ENCODE measurements around the gene BLM.
A peak's percentile ranks its signal among the peaks of the same experiment; 100 is the strongest.

BLM gene

GRCh38 chr15:90851114-90851513, 134.0 kb downstream of the BLM start:
- H3K27ac ChIP-seq (ENCODE audit: low read depth, low read length): no peak overlapping the region

GRCh38 chr15:90851940-90852339, 134.8 kb downstream of the BLM start:
- no peak overlapping the region for H3K9ac ChIP-seq (ENCODE audit: low read depth, low read length)
- no peaks in the 10 kb centered on the region for H3K27me3 ChIP-seq (ENCODE audit: control insufficient read depth, insufficient read depth, low read length)
- H3K27ac ChIP-seq (ENCODE audit: low read depth, low read length): no peak overlapping the region
- H3K4me3 ChIP-seq (ENCODE audit: low read depth, low read length): no peak overlapping the region
- H3K36me3 ChIP-seq (ENCODE audit: control insufficient read depth, insufficient read depth, low read length): no peaks in the 10 kb centered on the region
- H3K4me1 ChIP-seq (ENCODE audit: control insufficient read depth, insufficient read depth, low read length): no peaks in the 10 kb centered on the region
- no peaks in the 10 kb centered on the region for H3K9me3 ChIP-seq (ENCODE audit: control insufficient read depth, insufficient read depth, low read length)

More at GRCh38 chr15:90851114-90851513, 134.0 kb downstream of the BLM start:
- Histone ChIP-seq H3K9me3 (ENCODE audit: control insufficient read depth, insufficient read depth, low read length) (no peaks in the 10 kb centered on the region), H3K36me3 (ENCODE audit: control insufficient read depth, insufficient read depth, low read length) (no peaks in the 10 kb centered on the region), H3K27me3 (ENCODE audit: control insufficient read depth, insufficient read depth, low read length) (no peaks in the 10 kb centered on the region), H3K4me1 (ENCODE audit: control insufficient read depth, insufficient read depth, low read length) (no peaks in the 10 kb centered on the region), H3K9ac (ENCODE audit: low read depth, low read length) (no peak overlapping the region), H3K4me3 (ENCODE audit: low read depth, low read length) (no peak overlapping the region)

GRCh38 chr15:90855139-90855538, 138.0 kb downstream of the BLM start:
- Histone ChIP-seq H3K27ac (ENCODE audit: low read depth, low read length) (no peak overlapping the region), H3K27me3 (ENCODE audit: control insufficient read depth, insufficient read depth, low read length) (no peaks in the 10 kb centered on the region), H3K36me3 (ENCODE audit: control insufficient read depth, insufficient read depth, low read length) (no peaks in the 10 kb centered on the region), H3K9ac (ENCODE audit: low read depth, low read length) (no peak overlapping the region), H3K9me3 (ENCODE audit: control insufficient read depth, insufficient read depth, low read length) (no peaks in the 10 kb centered on the region), H3K4me1 (ENCODE audit: control insufficient read depth, insufficient read depth, low read length) (peaks cover 7% of the 10 kb centered on the region), H3K4me3 (ENCODE audit: low read depth, low read length) (no peak overlapping the region)

- Histone ChIP-seq H3K4me1 (ENCODE audit: control insufficient read depth, insufficient read depth, low read length) (peaks cover 7% of the 10 kb centered on the region), H3K9me3 (ENCODE audit: control insufficient read depth, insufficient read depth, low read length) (no peaks in the 10 kb centered on the region), H3K36me3 (ENCODE audit: control insufficient read depth, insufficient read depth, low read length) (no peaks in the 10 kb centered on the region), H3K4me3 (ENCODE audit: low read depth, low read length) (no peak overlapping the region), H3K27ac (ENCODE audit: low read depth, low read length) (no peak overlapping the region), H3K27me3 (ENCODE audit: control insufficient read depth, insufficient read depth, low read length) (no peaks in the 10 kb centered on the region), H3K9ac (ENCODE audit: low read depth, low read length) (no peak overlapping the region)
Observed at GRCh38 chr15:90857337-90857736, 140.2 kb downstream of the BLM start.

- no peak overlapping the region for H3K9ac ChIP-seq (ENCODE audit: low read depth, low read length)
- no peak overlapping the region for H3K27ac ChIP-seq (ENCODE audit: low read depth, low read length)
Observed at GRCh38 chr15:90857883-90858443, 140.8 kb downstream of the BLM start.

GRCh38 chr15:90859234-90860131, 142.3 kb downstream of the BLM start:
- H3K9ac ChIP-seq (ENCODE audit: low read depth, low read length): no peak overlapping the region
- no peaks in the 10 kb centered on the region for H3K9me3 ChIP-seq (ENCODE audit: control insufficient read depth, insufficient read depth, low read length)
- H3K4me3 ChIP-seq (ENCODE audit: low read depth, low read length): no peak overlapping the region
- H3K27ac ChIP-seq (ENCODE audit: low read depth, low read length): peak overlapping the region; percentile 81
- no peaks in the 10 kb centered on the region for H3K36me3 ChIP-seq (ENCODE audit: control insufficient read depth, insufficient read depth, low read length)
- no peaks in the 10 kb centered on the region for H3K27me3 ChIP-seq (ENCODE audit: control insufficient read depth, insufficient read depth, low read length)
- peaks cover 7% of the 10 kb centered on the region for H3K4me1 ChIP-seq (ENCODE audit: control insufficient read depth, insufficient read depth, low read length)

More at GRCh38 chr15:90857883-90858443, 140.8 kb downstream of the BLM start:
- no peaks in the 10 kb centered on the region for H3K36me3 ChIP-seq (ENCODE audit: control insufficient read depth, insufficient read depth, low read length)
- peaks cover 7% of the 10 kb centered on the region for H3K4me1 ChIP-seq (ENCODE audit: control insufficient read depth, insufficient read depth, low read length)
- H3K27me3 ChIP-seq (ENCODE audit: control insufficient read depth, insufficient read depth, low read length): no peaks in the 10 kb centered on the region
- H3K4me3 ChIP-seq (ENCODE audit: low read depth, low read length): no peak overlapping the region
- H3K9me3 ChIP-seq (ENCODE audit: control insufficient read depth, insufficient read depth, low read length): no peaks in the 10 kb centered on the region

- H3K9ac ChIP-seq (ENCODE audit: low read depth, low read length): no peak overlapping the region
- no peaks in the 10 kb centered on the region for H3K9me3 ChIP-seq (ENCODE audit: control insufficient read depth, insufficient read depth, low read length)
- H3K27me3 ChIP-seq (ENCODE audit: control insufficient read depth, insufficient read depth, low read length): no peaks in the 10 kb centered on the region
- peaks cover 7% of the 10 kb centered on the region for H3K4me1 ChIP-seq (ENCODE audit: control insufficient read depth, insufficient read depth, low read length)
- no peak overlapping the region for H3K27ac ChIP-seq (ENCODE audit: low read depth, low read length)
- H3K4me3 ChIP-seq (ENCODE audit: low read depth, low read length): no peak overlapping the region
- no peaks in the 10 kb centered on the region for H3K36me3 ChIP-seq (ENCODE audit: control insufficient read depth, insufficient read depth, low read length)
Observed at GRCh38 chr15:90860450-90860849, 143.3 kb downstream of the BLM start.

- Histone ChIP-seq H3K4me3 (ENCODE audit: low read depth, low read length) (no peak overlapping the region), H3K4me1 (ENCODE audit: control insufficient read depth, insufficient read depth, low read length) (peaks cover 7% of the 10 kb centered on the region), H3K27ac (ENCODE audit: low read depth, low read length) (no peak overlapping the region), H3K9ac (ENCODE audit: low read depth, low read length) (no peak overlapping the region), H3K9me3 (ENCODE audit: control insufficient read depth, insufficient read depth, low read length) (no peaks in the 10 kb centered on the region), H3K27me3 (ENCODE audit: control insufficient read depth, insufficient read depth, low read length) (no peaks in the 10 kb centered on the region), H3K36me3 (ENCODE audit: control insufficient read depth, insufficient read depth, low read length) (no peaks in the 10 kb centered on the region)
Observed at GRCh38 chr15:90860942-90861675, 144.0 kb downstream of the BLM start.

GRCh38 chr15:90862487-90862886, 145.3 kb downstream of the BLM start:
- Histone ChIP-seq H3K9me3 (ENCODE audit: control insufficient read depth, insufficient read depth, low read length) (no peaks in the 10 kb centered on the region), H3K4me3 (ENCODE audit: low read depth, low read length) (no peak overlapping the region), H3K27me3 (ENCODE audit: control insufficient read depth, insufficient read depth, low read length) (no peaks in the 10 kb centered on the region), H3K9ac (ENCODE audit: low read depth, low read length) (no peak overlapping the region), H3K36me3 (ENCODE audit: control insufficient read depth, insufficient read depth, low read length) (no peaks in the 10 kb centered on the region), H3K27ac (ENCODE audit: low read depth, low read length) (no peak overlapping the region), H3K4me1 (ENCODE audit: control insufficient read depth, insufficient read depth, low read length) (peaks cover 7% of the 10 kb centered on the region)

- Histone ChIP-seq H3K36me3 (ENCODE audit: control insufficient read depth, insufficient read depth, low read length) (no peaks in the 10 kb centered on the region), H3K9me3 (ENCODE audit: control insufficient read depth, insufficient read depth, low read length) (no peaks in the 10 kb centered on the region), H3K4me1 (ENCODE audit: control insufficient read depth, insufficient read depth, low read length) (peaks cover 11% of the 10 kb centered on the region), H3K27ac (ENCODE audit: low read depth, low read length) (no peak overlapping the region), H3K27me3 (ENCODE audit: control insufficient read depth, insufficient read depth, low read length) (no peaks in the 10 kb centered on the region), H3K4me3 (ENCODE audit: low read depth, low read length) (no peak overlapping the region), H3K9ac (ENCODE audit: low read depth, low read length) (no peak overlapping the region)
Observed at GRCh38 chr15:90862964-90863778, 146.0 kb downstream of the BLM start.

Data from HUES48 (cell line).